CD4-positive, alpha-beta memory T cell (primary cell): ENCODE measurements around the gene SRPK3. TPM values are rescaled to one million over a fixed set of nuclear protein-coding genes. Genes with fewer than 3 reads are reported as not detected.

Experiments used
- CTCF ChIA-PET: fragments of 350-600 bp; sonication (Branson Sonifier 250); formaldehyde crosslinking; loops from one replicate; lab custom pipeline; 2021; ENCODE audit warnings: inconsistent platforms; ENCODE audit not compliant: partially characterized antibody; lab: Charles Lee
- POLR2A ChIA-PET: fragments of 350-600 bp; sonication (Branson Sonifier 250); formaldehyde crosslinking; loops from one replicate; lab custom pipeline; 2021; ENCODE audit not compliant: partially characterized antibody; lab: Charles Lee
- DNase-seq, 5 donors: peaks; one replicate each; pipeline versions ENCODE4 v3.0.0 to v3.0.0-alpha.2; 2020 to 2022; ENCODE audit warnings: mixed read lengths in 1 of 5
- H3K27ac ChIP-seq: one replicate; pipeline ENCODE4 v1.7.0; 2013; ENCODE audit warnings: low read depth, low read length
- H3K27me3 ChIP-seq: 2 replicates; pipeline ENCODE4 v1.7.0; 2013; ENCODE audit warnings: mild to moderate bottlenecking, low read length, moderate library complexity; ENCODE audit not compliant: insufficient read depth
- H3K36me3 ChIP-seq: 2 replicates; pipeline ENCODE4 v1.7.0; 2013; ENCODE audit warnings: mild to moderate bottlenecking, low read length, moderate library complexity; ENCODE audit not compliant: insufficient read depth
- H3K4me1 ChIP-seq: 2 replicates; pipeline ENCODE4 v1.7.0; 2013; ENCODE audit warnings: mild to moderate bottlenecking, low read length, moderate library complexity; ENCODE audit not compliant: insufficient read depth
- H3K4me3 ChIP-seq, 2 donors: one replicate each; pipeline ENCODE4 v1.7.0; 2013; ENCODE audit warnings: low read length in 2 of 2, mild to moderate bottlenecking in 1 of 2
- H3K9me3 ChIP-seq, 2 donors: one replicate each; pipeline ENCODE4 v1.7.0; 2013; ENCODE audit warnings: low read length in 2 of 2, control low read depth in 1 of 2; ENCODE audit not compliant: control insufficient read depth in 1 of 2
- H3K27ac Mint-ChIP-seq, 7 donors: one replicate each; pipeline ENCODE4 v1.8.0; 2020 to 2021; ENCODE audit warnings: mixed read lengths in 7 of 7, mild to moderate bottlenecking in 6 of 7, inconsistent platforms in 3 of 7, moderate library complexity in 3 of 7
- H3K27me3 Mint-ChIP-seq, 2 donors: one replicate each; pipeline ENCODE4 v1.8.0; 2020 to 2021; ENCODE audit warnings: mixed read lengths in 2 of 2
- H3K36me3 Mint-ChIP-seq, 2 donors: one replicate each; pipeline ENCODE4 v1.8.0; 2020 to 2021; ENCODE audit warnings: mixed read lengths in 2 of 2, inconsistent platforms in 1 of 2, mild to moderate bottlenecking in 1 of 2
- H3K4me1 Mint-ChIP-seq, 4 donors: one replicate each; pipeline ENCODE4 v1.8.0; 2020 to 2021; ENCODE audit warnings: mixed read lengths in 4 of 4, mild to moderate bottlenecking in 1 of 4
- H3K4me3 Mint-ChIP-seq, 8 donors: one replicate each; pipeline ENCODE4 v1.8.0; 2020 to 2021; ENCODE audit warnings: mixed read lengths in 8 of 8, mild to moderate bottlenecking in 7 of 8, moderate library complexity in 6 of 8, inconsistent platforms in 3 of 8
- H3K9me3 Mint-ChIP-seq, 8 donors: one replicate each; pipeline ENCODE4 v1.8.0; 2020 to 2021; ENCODE audit warnings: mixed read lengths in 8 of 8, mild to moderate bottlenecking in 5 of 8, inconsistent platforms in 3 of 8, moderate library complexity in 1 of 8
- intact Hi-C: fragments of 100-400 bp; cut with micrococcal nuclease; formaldehyde crosslinking; loops from one replicate; pipeline ENCODE4 v1.15.1; 2023
- polyA plus RNA-seq, 2 donors: library from polyadenylated mRNA; unstranded; fragments of 300-500 nt; fragmentation: Illumina TruSeq; gene quantifications; one replicate each; pipeline ENCODE4 v1.2.3, GENCODE V29; 2021
- total RNA-seq, 2 experiments: library from RNA; stranded (reverse); gene quantifications; one replicate each; pipeline ENCODE4 v1.2.3, GENCODE V29; 2021

SRPK3 gene
- total and polyA plus RNA-seq, 4 experiments from 2014 or later: not detected

DNA sequence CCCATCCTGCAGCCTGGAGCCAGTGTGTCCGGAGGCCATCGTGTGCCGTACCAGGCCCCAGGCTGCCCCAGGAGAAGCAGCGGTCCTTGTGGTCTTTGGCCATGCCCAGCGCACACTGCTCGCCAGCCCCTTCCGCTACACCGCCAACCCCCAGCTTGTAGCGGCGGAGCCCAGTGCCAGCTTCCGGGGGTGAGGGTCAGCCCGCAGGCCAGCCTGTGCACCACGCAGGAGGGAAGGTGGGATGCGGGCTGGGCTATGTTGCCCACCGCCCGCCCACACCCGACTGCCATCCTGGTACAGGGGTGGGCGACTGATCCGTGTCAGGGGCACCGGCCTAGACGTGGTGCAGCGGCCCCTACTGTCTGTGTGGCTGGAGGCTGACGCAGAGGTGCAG lies 7.6 kb upstream of the SRPK3 start:
- H3K9me3 ChIP-seq: no peaks in the 10 kb centered on the region
- no peak overlapping the region for H3K4me3 Mint-ChIP-seq
- H3K36me3 Mint-ChIP-seq: no peaks in the 10 kb centered on the region
- H3K27me3 ChIP-seq: no peaks in the 10 kb centered on the region
- H3K27me3 Mint-ChIP-seq: no peaks in the 10 kb centered on the region
- CTCF ChIA-PET: no interaction called here
- DNase-seq: no peak
- no peak overlapping the region for H3K27ac Mint-ChIP-seq
- H3K36me3 ChIP-seq: no peaks in the 10 kb centered on the region
- H3K4me1 ChIP-seq: no peaks in the 10 kb centered on the region
- peaks cover 0 to 1% (median 0%) of the 10 kb centered on the region in 4 donors for H3K4me1 Mint-ChIP-seq
- no peaks in the 10 kb centered on the region for H3K9me3 Mint-ChIP-seq
- no peak overlapping the region for H3K4me3 ChIP-seq
- POLR2A ChIA-PET: no interaction called here
- no peak overlapping the region for H3K27ac ChIP-seq
- intact Hi-C loops: no loop called here

- Mint-ChIP-seq H3K36me3 (no peaks in the 10 kb centered on the region), H3K27me3 (no peaks in the 10 kb centered on the region), H3K4me1 (no peaks in the 10 kb centered on the region), H3K4me3 (no peak overlapping the region), H3K9me3 (no peaks in the 10 kb centered on the region), H3K27ac (no peak overlapping the region)
- Histone ChIP-seq H3K27ac (no peak overlapping the region), H3K4me3 (no peak overlapping the region), H3K36me3 (no peaks in the 10 kb centered on the region), H3K4me1 (no peaks in the 10 kb centered on the region), H3K27me3 (no peaks in the 10 kb centered on the region), H3K9me3 (no peaks in the 10 kb centered on the region)
- intact Hi-C loops: no loop called here
- no peak for DNase-seq
- ChIA-PET POLR2A (no interaction called here), CTCF (no interaction called here)
Measured at GRCh38 chrX:153773741-153774575, 6.9 kb upstream of the SRPK3 start.

DNA sequence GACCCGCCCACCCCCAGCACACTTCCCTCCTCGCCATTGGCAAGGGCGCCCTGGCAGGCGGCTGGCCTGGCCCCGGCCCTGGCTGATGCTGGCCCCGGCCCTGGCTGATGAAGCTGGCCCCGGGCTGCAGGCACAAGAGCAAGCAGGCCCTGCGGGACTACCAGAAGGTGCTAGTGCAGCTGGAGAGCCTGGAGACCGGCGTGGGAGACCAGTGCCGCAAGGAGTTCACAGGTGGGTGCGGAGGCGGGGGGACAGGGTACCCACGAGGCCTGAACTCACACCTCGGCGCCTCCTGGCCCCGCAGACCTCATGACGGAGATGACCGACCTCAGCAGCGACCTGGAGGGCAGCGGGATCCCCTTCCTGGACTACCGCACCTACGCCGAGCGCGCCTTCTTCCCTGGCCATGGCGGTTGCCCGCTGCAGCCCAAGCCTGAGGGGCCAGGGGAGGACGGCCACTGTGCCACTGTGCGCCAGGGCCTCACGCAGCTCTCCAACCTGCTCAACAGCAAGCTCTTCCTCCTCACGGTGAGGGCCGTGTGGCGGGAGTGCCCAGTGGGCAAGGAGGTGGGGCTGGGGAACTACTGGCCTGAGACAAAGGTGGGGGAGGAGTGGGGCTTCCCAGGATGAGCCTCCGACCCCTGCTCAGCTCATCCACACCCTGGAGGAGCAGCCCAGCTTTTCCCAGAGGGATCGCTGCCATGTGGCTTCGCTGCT lies 6.1 kb upstream of the SRPK3 start:
- no peak overlapping the region for H3K4me3 ChIP-seq
- H3K36me3 ChIP-seq: no peaks in the 10 kb centered on the region
- ChIA-PET CTCF (no interaction called here), POLR2A (no interaction called here)
- Mint-ChIP-seq H3K27ac (no peak overlapping the region), H3K27me3 (peaks cover 1% of the 10 kb centered on the region in 2 donors), H3K4me3 (no peak overlapping the region), H3K36me3 (no peaks in the 10 kb centered on the region), H3K9me3 (no peaks in the 10 kb centered on the region), H3K4me1 (peaks cover 0 to under 1% (median 0%) of the 10 kb centered on the region in 4 donors)
- H3K27ac ChIP-seq: no peak overlapping the region
- H3K9me3 ChIP-seq: no peaks in the 10 kb centered on the region
- intact Hi-C loops: no loop called here
- H3K27me3 ChIP-seq: no peaks in the 10 kb centered on the region
- DNase-seq: no peak
- no peaks in the 10 kb centered on the region for H3K4me1 ChIP-seq

DNA sequence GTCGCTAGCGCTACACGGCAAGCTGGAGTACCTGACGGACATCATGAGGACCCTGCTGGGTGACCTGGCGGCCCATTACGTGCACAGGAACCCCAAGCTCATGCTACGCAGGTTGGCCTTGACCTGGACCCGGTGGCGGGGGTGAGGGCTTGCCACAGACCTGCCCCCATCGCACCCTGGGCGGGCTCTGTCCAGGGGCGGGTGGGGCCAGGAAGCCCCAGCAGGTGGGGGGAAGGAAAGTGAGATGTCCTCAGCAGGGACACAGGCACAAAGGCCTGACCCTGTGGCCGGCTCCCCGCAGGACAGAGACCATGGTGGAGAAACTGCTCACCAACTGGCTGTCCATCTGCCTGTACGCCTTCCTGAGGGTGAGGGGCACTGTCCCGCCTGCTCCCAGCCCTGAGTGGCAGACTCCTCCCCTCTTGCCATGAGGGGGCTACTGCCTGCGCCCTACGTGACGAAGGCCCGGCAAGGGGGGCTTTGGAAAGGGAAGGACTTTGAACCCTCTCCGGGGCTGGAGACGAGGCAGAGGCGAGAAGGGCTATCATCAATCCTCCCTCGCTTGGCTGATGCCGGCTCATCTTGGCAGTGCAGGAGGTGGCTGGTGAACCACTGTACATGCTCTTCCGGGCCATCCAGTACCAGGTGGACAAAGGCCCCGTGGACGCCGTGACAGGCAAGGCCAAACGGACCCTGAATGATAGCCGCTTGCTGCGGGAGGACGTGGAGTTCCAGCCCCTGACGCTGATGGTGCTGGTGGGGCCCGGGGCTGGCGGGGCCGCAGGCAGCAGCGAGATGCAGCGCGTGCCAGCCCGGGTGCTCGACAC lies 5.3 kb upstream of the SRPK3 start:
- Mint-ChIP-seq H3K4me3 (no peak overlapping the region), H3K27me3 (peaks cover 3 to 6% of the 10 kb centered on the region in 2 donors), H3K27ac (no peak overlapping the region), H3K36me3 (no peaks in the 10 kb centered on the region), H3K4me1 (peaks cover 0 to 7% (median 4%) of the 10 kb centered on the region in 4 donors), H3K9me3 (no peaks in the 10 kb centered on the region)
- H3K27me3 ChIP-seq: no peaks in the 10 kb centered on the region
- CTCF ChIA-PET: no interaction called here
- POLR2A ChIA-PET: no interaction called here
- DNase-seq: no peak
- intact Hi-C loops: no loop called here
- no peak overlapping the region for H3K4me3 ChIP-seq
- H3K27ac ChIP-seq: no peak overlapping the region
- H3K9me3 ChIP-seq: no peaks in the 10 kb centered on the region
- no peaks in the 10 kb centered on the region for H3K4me1 ChIP-seq
- no peaks in the 10 kb centered on the region for H3K36me3 ChIP-seq

DNA sequence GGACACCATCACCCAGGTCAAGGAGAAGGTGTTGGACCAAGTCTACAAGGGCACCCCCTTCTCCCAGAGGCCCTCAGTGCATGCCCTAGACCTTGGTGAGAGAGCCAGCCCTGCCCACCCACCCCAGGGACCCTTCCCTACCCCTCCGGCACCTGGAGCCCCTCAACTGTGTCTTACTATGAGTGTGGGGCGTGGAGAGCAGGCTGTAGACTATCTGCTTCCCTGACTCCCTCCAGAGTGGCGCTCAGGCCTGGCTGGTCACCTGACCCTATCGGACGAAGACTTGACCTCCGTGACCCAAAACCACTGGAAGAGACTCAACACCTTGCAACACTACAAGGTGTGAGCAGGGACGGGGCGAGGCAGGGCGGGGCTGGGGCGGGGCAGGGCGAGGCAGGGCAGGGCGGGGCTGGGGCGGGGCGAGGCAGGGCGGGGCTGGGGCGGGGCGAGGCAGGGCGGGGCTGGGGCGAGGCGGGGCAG lies 4.7 kb upstream of the SRPK3 start:
- Mint-ChIP-seq H3K27me3 (peaks cover 3 to 6% of the 10 kb centered on the region in 2 donors), H3K4me3 (no peak overlapping the region), H3K9me3 (no peaks in the 10 kb centered on the region), H3K36me3 (no peaks in the 10 kb centered on the region), H3K27ac (no peak overlapping the region), H3K4me1 (peaks cover 0 to 7% (median 4%) of the 10 kb centered on the region in 4 donors)
- ChIA-PET CTCF (no interaction called here), POLR2A (no interaction called here)
- no peak for DNase-seq
- no peak overlapping the region for H3K27ac ChIP-seq
- H3K4me3 ChIP-seq: no peak overlapping the region
- no peaks in the 10 kb centered on the region for H3K4me1 ChIP-seq
- no peaks in the 10 kb centered on the region for H3K27me3 ChIP-seq
- intact Hi-C loops: no loop called here
- H3K9me3 ChIP-seq: no peaks in the 10 kb centered on the region
- H3K36me3 ChIP-seq: no peaks in the 10 kb centered on the region

GRCh38 chrX:153776611-153777045 lies 4.2 kb upstream of the SRPK3 start:
- no peak overlapping the region for H3K4me3 ChIP-seq
- Mint-ChIP-seq H3K9me3 (no peaks in the 10 kb centered on the region), H3K27ac (no peak overlapping the region), H3K27me3 (peaks cover 3 to 6% of the 10 kb centered on the region in 2 donors), H3K4me3 (no peak overlapping the region), H3K36me3 (no peaks in the 10 kb centered on the region), H3K4me1 (peaks cover 0 to 7% (median 4%) of the 10 kb centered on the region in 4 donors)
- DNase-seq: no peak
- no peaks in the 10 kb centered on the region for H3K27me3 ChIP-seq
- H3K36me3 ChIP-seq: no peaks in the 10 kb centered on the region
- H3K27ac ChIP-seq: no peak overlapping the region
- ChIA-PET CTCF (no interaction called here), POLR2A (no interaction called here)
- no peaks in the 10 kb centered on the region for H3K9me3 ChIP-seq
- intact Hi-C loops: no loop called here
- H3K4me1 ChIP-seq: no peaks in the 10 kb centered on the region
